ENCODE measurements around the gene TBC1D12. TPM values are rescaled to one million over a fixed set of nuclear protein-coding genes. Genes with fewer than 3 reads are reported as not detected.

Gene TBC1D12
- total RNA-seq, 1 donor from 2014 or later: 14.7 TPM

GRCh38 chr10:94423627-94424026 is 21.3 kb downstream of the TBC1D12 start:
- Histone ChIP-seq H3K9me3 (no peaks in the 10 kb centered on the region), H3K4me1 (no peaks in the 10 kb centered on the region), H3K4me3 (no peak overlapping the region), H3K36me3 (no peaks in the 10 kb centered on the region), H3K27me3 (no peaks in the 10 kb centered on the region), H3K27ac (no peak overlapping the region)
- no peak for DNase-seq (ENCODE audit: extremely low spot score in 2 of 2)
- intact Hi-C loops (cut with DNase I): no loop called here
- no peak for TF ChIP-seq CTCF (IDR thresholded peaks at IDR 0.05)
- TF ChIP-seq POLR2A (IDR thresholded peaks at IDR 0.05): no peak
- no peak for TF ChIP-seq POLR2AphosphoS5 (IDR thresholded peaks at IDR 0.05; ENCODE audit: insufficient read depth in 1 of 2, low read depth in 1 of 2)

- DNase-seq (ENCODE audit: extremely low spot score in 2 of 2): no peak
Observed at GRCh38 chr10:94424714-94425337, 22.5 kb downstream of the TBC1D12 start.

GRCh38 chr10:94425942-94426341 is 23.6 kb downstream of the TBC1D12 start:
- Histone ChIP-seq H3K27me3 (no peaks in the 10 kb centered on the region), H3K27ac (no peak overlapping the region), H3K4me1 (peaks cover 16% of the 10 kb centered on the region), H3K4me3 (no peak overlapping the region), H3K9me3 (no peaks in the 10 kb centered on the region), H3K36me3 (no peaks in the 10 kb centered on the region)
- no peak for DNase-seq (ENCODE audit: extremely low spot score in 2 of 2)
- no peak for TF ChIP-seq CTCF (IDR thresholded peaks at IDR 0.05)
- TF ChIP-seq POLR2A (IDR thresholded peaks at IDR 0.05): no peak
- no peak for TF ChIP-seq POLR2AphosphoS5 (IDR thresholded peaks at IDR 0.05; ENCODE audit: insufficient read depth in 1 of 2, low read depth in 1 of 2)
- intact Hi-C loops (cut with DNase I): no loop called here

More at GRCh38 chr10:94424714-94425337, 22.5 kb downstream of the TBC1D12 start:
- intact Hi-C loops (cut with DNase I): no loop called here
- peaks cover 9% of the 10 kb centered on the region for H3K4me1 ChIP-seq
- H3K27ac ChIP-seq: no peak overlapping the region
- TF ChIP-seq POLR2AphosphoS5 (IDR thresholded peaks at IDR 0.05; ENCODE audit: insufficient read depth in 1 of 2, low read depth in 1 of 2): no peak
- TF ChIP-seq POLR2A (IDR thresholded peaks at IDR 0.05): no peak
- no peak for TF ChIP-seq CTCF (IDR thresholded peaks at IDR 0.05)
- no peaks in the 10 kb centered on the region for H3K36me3 ChIP-seq
- H3K4me3 ChIP-seq: no peak overlapping the region
- H3K9me3 ChIP-seq: no peaks in the 10 kb centered on the region
- H3K27me3 ChIP-seq: no peaks in the 10 kb centered on the region

GRCh38 chr10:94427166-94427565 is 24.8 kb downstream of the TBC1D12 start:
- intact Hi-C loops (cut with DNase I): no loop called here
- H3K27ac ChIP-seq: no peak overlapping the region

More at GRCh38 chr10:94427166-94427565, 24.8 kb downstream of the TBC1D12 start:
- H3K4me1 ChIP-seq: peaks cover 16% of the 10 kb centered on the region
- no peaks in the 10 kb centered on the region for H3K9me3 ChIP-seq
- no peaks in the 10 kb centered on the region for H3K36me3 ChIP-seq
- no peak overlapping the region for H3K4me3 ChIP-seq
- TF ChIP-seq CTCF (IDR thresholded peaks at IDR 0.05): no peak
- TF ChIP-seq POLR2A (IDR thresholded peaks at IDR 0.05): no peak
- TF ChIP-seq POLR2AphosphoS5 (IDR thresholded peaks at IDR 0.05; ENCODE audit: insufficient read depth in 1 of 2, low read depth in 1 of 2): no peak
- no peaks in the 10 kb centered on the region for H3K27me3 ChIP-seq
- DNase-seq (ENCODE audit: extremely low spot score in 2 of 2): no peak

Data from vagina (tissue), 2 donors.